Esophagus muscularis mucosa (tissue), 4 donors: ENCODE results near the gene GUCY2C.

Experiments
- CTCF ChIP-seq, 3 experiments: fragments of 200-600 bp in 2 of 3; fragments of 450-650 bp in 1 of 3; sonication (generic) in 2 of 3; IDR thresholded peaks; one replicate each; pipeline ENCODE4 v1.5.1; 2017 to 2019; ENCODE audit warnings: antibody characterized with exemption in 3 of 3, mild to moderate bottlenecking in 2 of 3, moderate library complexity in 1 of 3
- EP300 ChIP-seq: sonication (generic); formaldehyde crosslinking; IDR thresholded peaks from one replicate; pipeline ENCODE4 v1.6.1; 2017; ENCODE audit warnings: antibody characterized with exemption
- POLR2A ChIP-seq: fragments of 450-650 bp; IDR thresholded peaks from one replicate; pipeline ENCODE4 v1.6.1; 2017; ENCODE audit warnings: antibody characterized with exemption, moderate library complexity, mild to moderate bottlenecking, low read depth
- POLR2AphosphoS5 ChIP-seq, 2 donors: sonication (generic); formaldehyde crosslinking; IDR thresholded peaks; one replicate each; pipeline ENCODE4 v1.6.1; 2017; ENCODE audit warnings: antibody characterized with exemption in 2 of 2

DNA sequence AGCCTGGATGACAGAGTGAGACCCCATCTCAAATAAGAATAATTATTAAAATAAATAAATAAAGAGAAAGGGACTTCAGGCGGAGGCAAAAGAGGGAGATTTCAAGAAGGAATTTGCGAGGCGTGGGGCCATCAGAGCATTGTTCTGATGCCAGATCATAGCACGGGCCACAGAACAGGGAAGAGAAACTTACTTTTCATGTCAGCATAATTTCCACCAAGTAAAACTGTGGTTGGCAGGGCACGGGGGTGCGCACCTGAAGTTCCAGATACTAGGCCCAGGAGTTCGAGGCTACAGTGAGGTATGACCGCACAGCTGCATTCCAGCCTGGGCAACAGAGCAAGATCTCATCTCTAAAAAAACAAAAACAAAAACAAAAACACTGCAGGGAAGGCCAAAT lies 117.8 kb downstream of the GUCY2C start:
- TF ChIP-seq CTCF (IDR thresholded peaks at IDR 0.05) (no peak), POLR2AphosphoS5 (IDR thresholded peaks at IDR 0.05) (no peak), EP300 (no peak), POLR2A (no peak)
